Measurements from ENCODE around the gene FBXO48.

FBXO48 gene

GRCh38 chr2:68432696-68433658 lies 34.1 kb downstream of the FBXO48 start:
- no peak for DNase-seq

GRCh38 chr2:68431316-68431972 lies 35.6 kb downstream of the FBXO48 start:
- DNase-seq, result no peak

- DNase-seq, result no peak
Measured at GRCh38 chr2:68429311-68429826, 37.7 kb downstream of the FBXO48 start.

DNA sequence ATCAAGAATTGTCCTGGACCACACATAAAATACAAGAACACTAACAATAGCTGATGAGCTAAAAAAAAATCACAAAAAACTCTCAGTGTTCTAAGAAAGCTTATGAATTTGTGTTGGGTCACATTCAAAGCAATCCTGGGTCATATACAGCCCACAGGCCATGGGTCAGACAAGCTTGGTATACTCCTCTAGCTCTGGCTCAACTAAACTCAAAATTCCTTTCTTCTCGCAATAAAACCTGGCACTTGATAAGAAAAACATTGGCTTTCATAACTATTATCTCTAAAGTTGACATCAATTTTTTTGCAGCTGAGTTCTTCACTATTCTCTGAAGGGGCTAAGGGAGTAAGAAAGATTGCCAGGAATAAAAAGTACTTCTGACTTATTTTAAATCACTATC lies 38.3 kb downstream of the FBXO48 start:
- no peak for DNase-seq

DNA sequence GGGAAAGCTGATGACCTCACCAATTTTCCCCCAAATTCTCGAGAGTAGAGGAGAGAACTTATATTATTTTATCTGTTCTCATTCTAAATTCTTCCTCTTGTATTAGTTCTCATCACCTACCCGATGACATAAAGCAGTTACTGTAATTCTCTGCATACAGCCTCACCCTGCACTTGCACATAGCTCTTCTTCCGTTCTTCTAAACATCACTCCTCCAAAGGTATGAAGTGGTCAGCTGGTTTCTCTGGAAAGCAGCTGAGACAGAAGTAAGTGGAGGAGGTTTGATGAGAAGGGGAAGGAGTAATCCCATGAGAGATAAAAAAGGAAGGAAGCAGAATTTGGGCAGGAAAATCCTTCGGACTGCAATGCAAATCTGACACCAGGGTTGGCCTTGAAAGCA lies 39.0 kb downstream of the FBXO48 start:
- DNase-seq, result no peak

GRCh38 chr2:68426848-68427579 lies 40.1 kb downstream of the FBXO48 start:
- no peak for DNase-seq

GRCh38 chr2:68426446-68426845 lies 40.6 kb downstream of the FBXO48 start:
- no peak for DNase-seq

GRCh38 chr2:68425503-68425902 lies 41.6 kb downstream of the FBXO48 start:
- no peak for DNase-seq

- DNase-seq, result no peak
Measured at GRCh38 chr2:68423966-68424650, 43.0 kb downstream of the FBXO48 start.

GRCh38 chr2:68420254-68420910 lies 46.7 kb downstream of the FBXO48 start:
- no peak for DNase-seq

- no peak for DNase-seq
Measured at GRCh38 chr2:68418855-68419254, 48.2 kb downstream of the FBXO48 start.

- no peak for DNase-seq
Measured at GRCh38 chr2:68418419-68418818, 48.7 kb downstream of the FBXO48 start.

DNA sequence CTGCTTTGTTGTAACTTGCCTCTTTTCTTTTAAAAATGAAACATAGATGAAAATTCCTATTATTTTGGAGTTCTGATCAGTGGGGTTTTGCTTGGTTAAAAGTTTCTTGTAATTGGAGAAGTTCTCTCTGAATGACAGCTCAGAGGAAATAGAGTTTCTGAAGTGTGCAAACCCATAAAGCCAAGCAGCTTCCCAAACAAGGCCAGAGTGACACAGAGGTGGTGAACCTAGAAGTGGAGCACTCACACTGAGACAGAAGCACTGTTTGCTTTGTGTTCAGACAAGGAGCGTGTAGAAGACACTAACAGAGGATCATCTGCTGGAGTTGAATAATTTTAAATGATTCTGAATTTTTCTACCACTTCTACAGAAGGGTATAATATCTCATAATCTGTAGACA lies 49.2 kb downstream of the FBXO48 start:
- no peak for DNase-seq

DNA sequence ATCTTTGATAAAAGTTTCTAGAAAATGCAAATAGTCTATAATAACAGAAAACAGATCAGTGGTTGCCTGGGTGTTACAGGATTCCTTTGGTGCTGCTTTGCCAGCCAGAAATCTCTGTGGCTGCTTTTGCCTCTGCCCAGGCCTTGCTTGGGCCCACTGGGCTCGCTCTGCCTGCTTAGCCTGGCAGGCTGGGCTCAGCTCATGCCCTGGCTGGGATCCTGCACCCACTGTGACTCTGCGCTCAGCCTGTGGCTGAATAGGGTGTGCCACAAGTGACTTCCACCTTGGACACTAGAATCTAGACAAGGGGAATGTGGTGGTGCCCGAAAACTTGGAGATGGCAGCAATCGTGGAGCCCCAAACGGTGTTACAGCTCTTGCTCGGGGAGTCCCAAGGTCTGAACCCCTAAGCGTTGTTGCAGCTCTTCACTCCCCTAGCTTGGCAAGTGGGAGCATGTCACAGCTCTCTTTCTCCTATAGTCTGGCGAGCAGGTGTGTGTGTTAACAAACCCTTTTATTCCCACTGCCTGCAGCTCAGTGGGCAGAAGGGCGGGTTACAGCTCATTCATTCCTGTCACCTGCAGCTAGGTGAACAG lies 50.9 kb downstream of the FBXO48 start:
- no peak for DNase-seq

DNA sequence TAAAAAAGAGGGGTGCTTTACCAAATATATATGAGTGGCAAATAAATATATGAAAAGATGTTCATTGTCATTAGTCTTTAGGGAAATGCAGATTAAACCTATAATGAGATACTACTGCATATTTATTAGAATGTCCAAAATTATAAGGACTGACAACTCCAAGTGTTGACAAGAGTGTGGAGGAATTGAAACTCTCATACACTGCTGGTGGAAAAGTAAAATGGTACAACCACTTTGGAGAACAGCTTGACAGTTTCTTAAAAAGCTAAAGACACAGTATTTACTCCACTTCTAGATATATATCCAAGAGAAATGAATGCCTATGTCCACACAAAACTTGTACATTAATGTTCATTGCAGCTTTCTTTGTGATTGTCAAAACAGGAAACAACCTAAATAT lies 51.6 kb downstream of the FBXO48 start:
- DNase-seq, result no peak

GRCh38 chr2:68414876-68415275 lies 52.2 kb downstream of the FBXO48 start:
- DNase-seq, result no peak

DNA sequence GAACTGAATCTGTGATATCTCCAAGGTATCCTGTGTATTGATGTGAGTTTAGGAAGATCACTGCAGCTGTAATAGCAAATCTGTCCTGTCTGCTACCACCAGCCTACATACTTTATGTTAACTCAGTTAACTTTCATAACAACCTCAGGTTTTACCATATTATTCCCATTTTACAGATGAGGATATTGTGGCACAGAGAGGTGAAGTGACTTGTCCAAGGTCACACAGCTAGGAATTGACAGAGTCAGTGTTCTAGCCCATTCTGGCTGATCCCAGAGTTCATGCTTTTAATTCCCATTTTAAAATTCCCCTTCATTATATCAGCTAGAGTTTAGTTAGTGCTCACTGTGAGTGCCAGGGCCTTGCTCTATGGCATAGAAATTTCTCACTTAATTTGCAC lies 52.6 kb downstream of the FBXO48 start:
- no peak for DNase-seq

GRCh38 chr2:68413466-68413865 lies 53.6 kb downstream of the FBXO48 start:
- DNase-seq, result no peak

DNA sequence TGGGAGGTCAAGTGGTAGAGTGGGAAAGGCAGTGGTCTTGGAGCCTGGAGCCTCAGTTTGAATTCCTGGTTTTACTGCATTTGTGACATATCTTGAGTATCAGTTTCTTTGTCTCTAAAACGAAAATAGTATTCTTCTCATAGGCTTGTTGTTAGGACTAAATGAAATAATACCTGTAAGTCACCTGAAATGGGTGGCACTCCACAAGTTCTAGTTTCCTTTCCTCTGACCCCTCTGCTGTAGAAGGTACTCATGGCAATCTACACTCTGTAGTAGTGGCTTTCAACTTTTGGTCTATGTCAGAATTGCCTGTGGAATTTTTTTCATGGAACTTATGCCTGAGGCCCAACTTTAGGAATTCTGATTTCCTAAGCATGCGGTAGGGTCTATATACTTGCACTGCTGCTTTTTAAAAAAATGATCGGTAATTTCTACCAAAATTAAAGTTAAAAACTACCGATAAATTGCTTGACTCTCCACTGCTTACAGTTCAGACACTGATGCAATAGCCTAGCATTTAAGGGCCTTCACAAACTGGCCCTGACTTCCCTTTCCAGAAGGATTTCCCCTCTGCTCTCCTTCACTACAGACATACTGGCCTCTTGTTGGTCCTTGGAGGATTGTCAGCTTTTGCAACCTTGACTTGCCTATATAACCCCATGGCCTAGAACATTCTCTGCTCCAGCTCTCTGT lies 54.8 kb downstream of the FBXO48 start:
- no peak for DNase-seq

DNA sequence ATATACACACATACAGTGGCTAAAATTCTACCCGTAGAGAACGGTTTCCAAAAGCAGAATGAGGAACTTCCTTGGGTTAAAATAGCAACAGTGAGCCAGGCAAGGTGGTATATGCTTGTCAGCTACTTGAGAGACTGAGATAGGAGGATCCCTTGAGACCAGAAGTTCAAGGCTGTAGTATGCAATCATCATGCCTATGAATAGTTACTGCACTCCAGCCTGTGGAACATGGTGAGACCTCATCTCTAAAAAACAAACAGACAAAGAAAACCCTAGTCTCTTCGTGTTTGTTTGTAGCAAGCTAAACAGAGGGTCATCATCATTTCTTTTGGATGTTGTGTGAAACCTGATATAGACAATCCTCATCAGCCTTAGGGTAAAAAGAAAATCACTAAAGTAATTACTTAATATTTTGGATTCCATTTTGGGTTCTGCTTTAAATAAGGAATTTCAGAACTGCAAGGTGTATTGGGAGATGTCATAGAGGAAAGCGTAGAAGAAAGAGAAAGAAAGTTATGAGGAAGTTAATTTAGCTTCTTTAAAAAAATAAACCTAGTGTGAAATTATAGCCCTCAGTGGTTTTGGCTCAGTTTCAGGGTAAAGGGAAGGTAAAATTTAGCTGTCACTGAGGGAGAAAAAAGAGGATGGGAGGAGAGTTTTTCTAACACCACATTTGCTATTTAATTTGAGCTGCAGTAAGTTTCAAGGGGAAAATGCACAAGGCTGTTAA lies 55.5 kb downstream of the FBXO48 start:
- no peak for DNase-seq
